IMR-90 (cell line): ENCODE measurements around the gene RPE. TPM values are rescaled to one million over a fixed set of nuclear protein-coding genes. Genes with fewer than 3 reads are reported as not detected.

Experiments
- ATAC-seq: fragments of 200-7000 bp; cut with Tn5 transposase; 2 replicates; pipeline ENCODE4 v1.9.1; 2020; ENCODE audit warnings: low read depth, mild to moderate bottlenecking, moderate library complexity
- BruUV-seq: library from RNA; stranded (reverse); fragments of 400-500 nt; replicated peaks from 2 replicates; lab custom pipeline; 2021; lab: Mats Ljungman, UMichigan
- CTCF ChIA-PET: fragments of 300-600 bp; formaldehyde crosslinking; extraction: SDS; loops from one replicate; lab custom pipeline; 2021; ENCODE audit warnings: antibody characterized with exemption; lab: Yijun Ruan, JAX
- POLR2A ChIA-PET: fragments of 300-600 bp; sonication (Branson Sonifier 250); formaldehyde crosslinking; loops from one replicate; lab custom pipeline; 2022; ENCODE audit warnings: antibody characterized with exemption; ENCODE audit not compliant: unreplicated experiment; lab: Charles Lee
- DNase-seq: peaks from one replicate; pipeline ENCODE4 v3.0.0; 2013
- H2AFZ ChIP-seq: replicated peaks from 2 replicates; pipeline ENCODE3; 2013; ENCODE audit warnings: low read length, mild to moderate bottlenecking; ENCODE audit not compliant: poor library complexity
- H2AK5ac ChIP-seq: 2 replicates; pipeline ENCODE4 v1.6.1; 2013; ENCODE audit warnings: low read depth, low read length, inconsistent platforms
- H2AK9ac ChIP-seq: replicated peaks from 2 replicates; pipeline ENCODE3; 2013; ENCODE audit warnings: mild to moderate bottlenecking, low read depth, low read length, moderate library complexity; ENCODE audit not compliant: poor library complexity
- H2BK120ac ChIP-seq: 2 replicates; pipeline ENCODE4 v1.6.1; 2013; ENCODE audit warnings: low read depth, low read length, inconsistent platforms
- H2BK15ac ChIP-seq: 3 replicates; pipeline ENCODE4 v1.6.1; 2013; ENCODE audit warnings: low read depth, low read length, inconsistent platforms
- H2BK20ac ChIP-seq: 2 replicates; pipeline ENCODE4 v1.6.1; 2013; ENCODE audit warnings: low read depth, mild to moderate bottlenecking, inconsistent platforms, low read length, moderate library complexity
- H2BK5ac ChIP-seq: 2 replicates; pipeline ENCODE4 v1.6.1; 2013; ENCODE audit warnings: mild to moderate bottlenecking, low read depth, low read length, inconsistent platforms; ENCODE audit not compliant: poor library complexity, severe bottlenecking
- H3K14ac ChIP-seq: replicated peaks from 2 replicates; pipeline ENCODE4 v1.6.1; 2013; ENCODE audit warnings: low read depth, low read length, inconsistent platforms
- H3K18ac ChIP-seq: 2 replicates; pipeline ENCODE4 v1.6.1; 2013; ENCODE audit warnings: low read depth, low read length, control low read depth
- H3K23ac ChIP-seq: 2 replicates; pipeline ENCODE4 v1.6.1; 2013; ENCODE audit warnings: low read depth, low read length, inconsistent platforms
- H3K27ac ChIP-seq: 2 replicates; pipeline ENCODE4 v1.5.1; 2013; ENCODE audit warnings: mild to moderate bottlenecking, control low read depth, low read length; ENCODE audit not compliant: insufficient read depth
- H3K27me3 ChIP-seq: 2 replicates; pipeline ENCODE4 v1.6.1; 2013; ENCODE audit warnings: low read length; ENCODE audit not compliant: control insufficient read depth, insufficient read depth
- H3K36me3 ChIP-seq: 2 replicates; pipeline ENCODE4 v1.6.1; 2013; ENCODE audit warnings: low read length, mixed read lengths; ENCODE audit not compliant: control insufficient read depth, insufficient read depth
- H3K4ac ChIP-seq: 2 replicates; pipeline ENCODE4 v1.6.1; 2013; ENCODE audit warnings: low read depth, low read length, inconsistent platforms
- H3K4me1 ChIP-seq: 2 replicates; pipeline ENCODE4 v1.6.1; 2013; ENCODE audit warnings: low read length, mixed read lengths; ENCODE audit not compliant: control insufficient read depth, insufficient read depth
- H3K4me2 ChIP-seq: 2 replicates; pipeline ENCODE4 v1.6.1; 2013; ENCODE audit warnings: low read depth, mild to moderate bottlenecking, control low read depth, low read length, moderate library complexity
- H3K4me3 ChIP-seq: 2 replicates; pipeline ENCODE4 v1.5.1; 2013; ENCODE audit warnings: low read depth, mild to moderate bottlenecking, control low read depth, low read length, moderate library complexity; ENCODE audit not compliant: insufficient read depth
- H3K56ac ChIP-seq: 2 replicates; pipeline ENCODE4 v1.6.1; 2013; ENCODE audit warnings: low read length, inconsistent platforms; ENCODE audit not compliant: insufficient read depth; ENCODE audit errors: extremely low read depth
- H3K79me1 ChIP-seq, 2 experiments: 2 replicates each; pipeline ENCODE4 v1.6.1; 2013; ENCODE audit warnings: low read length in 2 of 2, inconsistent platforms in 1 of 2, low read depth in 1 of 2
- H3K9ac ChIP-seq: 2 replicates; pipeline ENCODE4 v1.6.1; 2013; ENCODE audit warnings: low read depth, low read length, control low read depth
- H3K9me1 ChIP-seq: 2 replicates; pipeline ENCODE4 v1.6.1; 2013; ENCODE audit warnings: low read length, inconsistent platforms; ENCODE audit not compliant: insufficient read depth
- H3K9me3 ChIP-seq: 2 replicates; pipeline ENCODE4 v1.6.1; 2013; ENCODE audit warnings: low read length; ENCODE audit not compliant: control insufficient read depth, insufficient read depth
- H4K20me1 ChIP-seq: 2 replicates; pipeline ENCODE4 v1.6.1; 2013; ENCODE audit warnings: low read length, inconsistent platforms; ENCODE audit not compliant: insufficient read depth
- H4K5ac ChIP-seq: 2 replicates; pipeline ENCODE4 v1.6.1; 2013; ENCODE audit warnings: mild to moderate bottlenecking, low read depth, low read length, control low read depth
- H4K8ac ChIP-seq, 2 experiments: 2 replicates each; pipeline ENCODE4 v1.6.1; 2013; ENCODE audit warnings: low read depth in 2 of 2, low read length in 2 of 2, control low read depth in 1 of 2, inconsistent platforms in 1 of 2
- H4K91ac ChIP-seq: 2 replicates; pipeline ENCODE4 v1.6.1; 2013; ENCODE audit warnings: low read depth, low read length, inconsistent platforms; ENCODE audit not compliant: insufficient read depth
- CEBPB ChIP-seq: IDR thresholded peaks from 2 replicates; pipeline ENCODE4 v1.6.1; 2012; ENCODE audit warnings: low read depth, low read length, improper control_type of control experiment
- FOS ChIP-seq: fragments of 150-350 bp; IDR thresholded peaks from 2 replicates; pipeline ENCODE4 v1.6.1; 2016; ENCODE audit warnings: low read depth, low read length
- MAFK ChIP-seq: IDR thresholded peaks from 2 replicates; pipeline ENCODE4 v1.6.1; 2012; ENCODE audit warnings: low read depth, low read length, improper control_type of control experiment
- MAZ ChIP-seq: IDR thresholded peaks from 2 replicates; pipeline ENCODE4 v1.6.1; 2012; ENCODE audit warnings: low read depth, mild to moderate bottlenecking, low read length, improper control_type of control experiment, moderate library complexity, borderline replicate concordance
- POLR2A ChIP-seq: IDR thresholded peaks from 2 replicates; pipeline ENCODE4 v1.6.1; 2012; ENCODE audit warnings: mild to moderate bottlenecking, low read depth, low read length
- RFX5 ChIP-seq: IDR thresholded peaks from 2 replicates; pipeline ENCODE4 v1.8.0; 2012; ENCODE audit warnings: low read depth, mild to moderate bottlenecking, low read length, moderate library complexity
- WGBS, 2 experiments: methylation state at CpG; one replicate each; pipeline versions ENCODE4 v1.1.5 to v1.1.7; 2013; ENCODE audit warnings: missing lambda C conversion rate in 2 of 2; ENCODE audit not compliant: insufficient read length in 1 of 2; ENCODE audit errors: extremely low coverage in 2 of 2; 5-methylcytosine and 5-hydroxymethylcytosine counted together
- dilution Hi-C: fragments of 300-500 bp; cut with HindIII; formaldehyde crosslinking; loops from one replicate; pipeline ENCODE4 v1.14.3; 2018; ENCODE audit warnings: low sequenced_read_pairs; ENCODE audit not compliant: unreplicated experiment
- in situ Hi-C: fragments of 300-500 bp; cut with MboI; formaldehyde crosslinking; loops from 3 replicates; pipeline ENCODE4 v1.14.3; 2019; ENCODE audit warnings: low sequenced_read_pairs, inconsistent platforms, mixed read lengths
- intact Hi-C: fragments of 100-400 bp; cut with micrococcal nuclease; formaldehyde crosslinking; loops from 2 replicates; pipeline ENCODE4 v1.10.0; 2022
- polyA plus RNA-seq, 3 experiments: library from polyadenylated mRNA; depleted of rRNA; stranded (reverse); fragments of >200 nt; gene quantifications; 2 replicates each; pipeline ENCODE4 v1.2.3, GENCODE V29; 2012; ENCODE audit warnings: low replicate concordance in 1 of 3
- total RNA-seq: library from RNA; depleted of rRNA; stranded (reverse); fragments of >200 nt; gene quantifications from 2 replicates; pipeline ENCODE4 v1.2.3, GENCODE V29; 2012
- TF ChIP-seq, protein P1 (sequence below): conservative IDR thresholded peaks from 2 replicates; pipeline ENCODE4 v1.5.1; 2012; ENCODE audit warnings: mild to moderate bottlenecking, low read depth, low read length, improper control_type of control experiment

The RPE gene
- total and polyA plus RNA-seq, 2 of the 4 experiments (the other 2 are of a cell fraction): 66.7 to 339 TPM

DNA sequence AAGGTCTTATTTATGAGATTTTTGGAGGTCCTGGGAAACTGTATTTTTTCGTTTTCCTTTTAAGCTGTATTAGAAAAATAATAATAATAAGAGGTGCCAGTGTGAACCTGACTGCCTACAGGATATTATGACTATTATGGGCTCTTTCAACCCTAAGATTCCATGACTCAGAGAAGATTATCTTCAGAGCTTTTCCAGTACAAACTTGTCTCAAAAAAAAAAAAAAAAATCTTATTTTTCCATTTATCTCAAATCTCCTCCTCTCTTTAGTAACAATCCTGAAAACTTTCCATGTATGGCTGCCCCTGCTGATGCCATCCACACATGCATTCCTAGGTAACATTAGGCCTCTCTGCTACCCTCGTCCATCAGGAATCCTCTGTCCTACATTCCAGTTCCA lies 36.7 kb upstream of the RPE start (continued):
- TF ChIP-seq MAFK (no peak), MAZ (no peak), RFX5 (no peak), CEBPB (no peak), FOS (no peak)

DNA sequence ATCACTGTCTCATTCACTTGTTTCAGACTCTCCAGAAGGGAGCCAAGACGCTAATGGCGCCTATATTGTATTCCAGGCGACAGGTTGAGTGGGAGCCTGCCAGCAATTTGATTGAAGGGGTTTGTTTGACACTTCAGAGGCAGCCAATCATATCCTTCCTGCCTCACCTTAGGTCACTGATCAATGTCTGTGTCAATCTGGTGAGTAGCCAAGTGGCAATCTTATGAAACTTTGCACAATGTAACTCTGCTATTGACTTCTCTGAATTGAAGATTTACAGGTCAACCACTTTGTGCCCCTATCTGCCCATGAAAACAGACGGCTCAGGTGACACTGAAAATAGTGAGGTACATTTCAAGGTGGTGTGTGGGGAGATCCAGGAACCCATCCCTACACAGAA lies 32.7 kb upstream of the RPE start:
- H3K9ac ChIP-seq: no peak overlapping the region
- no peak overlapping the region for H4K8ac ChIP-seq
- no peaks in the 10 kb centered on the region for H3K4me1 ChIP-seq
- H2BK20ac ChIP-seq: no peak overlapping the region
- H3K4me2 ChIP-seq: no peak overlapping the region
- TF ChIP-seq, protein P1, sequence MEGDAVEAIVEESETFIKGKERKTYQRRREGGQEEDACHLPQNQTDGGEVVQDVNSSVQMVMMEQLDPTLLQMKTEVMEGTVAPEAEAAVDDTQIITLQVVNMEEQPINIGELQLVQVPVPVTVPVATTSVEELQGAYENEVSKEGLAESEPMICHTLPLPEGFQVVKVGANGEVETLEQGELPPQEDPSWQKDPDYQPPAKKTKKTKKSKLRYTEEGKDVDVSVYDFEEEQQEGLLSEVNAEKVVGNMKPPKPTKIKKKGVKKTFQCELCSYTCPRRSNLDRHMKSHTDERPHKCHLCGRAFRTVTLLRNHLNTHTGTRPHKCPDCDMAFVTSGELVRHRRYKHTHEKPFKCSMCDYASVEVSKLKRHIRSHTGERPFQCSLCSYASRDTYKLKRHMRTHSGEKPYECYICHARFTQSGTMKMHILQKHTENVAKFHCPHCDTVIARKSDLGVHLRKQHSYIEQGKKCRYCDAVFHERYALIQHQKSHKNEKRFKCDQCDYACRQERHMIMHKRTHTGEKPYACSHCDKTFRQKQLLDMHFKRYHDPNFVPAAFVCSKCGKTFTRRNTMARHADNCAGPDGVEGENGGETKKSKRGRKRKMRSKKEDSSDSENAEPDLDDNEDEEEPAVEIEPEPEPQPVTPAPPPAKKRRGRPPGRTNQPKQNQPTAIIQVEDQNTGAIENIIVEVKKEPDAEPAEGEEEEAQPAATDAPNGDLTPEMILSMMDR: no peak
- TF ChIP-seq POLR2A (no peak), MAZ (no peak)
- dilution Hi-C loops (no loop called here), in situ Hi-C loops (loop anchor here (10.0 to 25.0 kb wide), 3 partner anchors 425 to 1582 kb away; no protein-coding TSS in a partner anchor), intact Hi-C loops (no loop called here)
- no peaks in the 10 kb centered on the region for H4K20me1 ChIP-seq
- H2BK120ac ChIP-seq: no peak overlapping the region
- ATAC-seq (no peak), DNase-seq (no peak)
- no TSS peak for BruUV-seq
- H3K36me3 ChIP-seq: no peaks in the 10 kb centered on the region
- no peak overlapping the region for H3K4me3 ChIP-seq
- no peaks in the 10 kb centered on the region for H3K9me1 ChIP-seq
- H4K91ac ChIP-seq: no peak overlapping the region
- peak overlapping the region; percentile 47 for H2AFZ ChIP-seq
- H2AK9ac ChIP-seq: no peak overlapping the region
- no peaks in the 10 kb centered on the region for H3K79me1 ChIP-seq
- H3K14ac ChIP-seq: no peak overlapping the region
- no peaks in the 10 kb centered on the region for H3K9me3 ChIP-seq
- POLR2A ChIA-PET: no interaction called here
- H2BK5ac ChIP-seq: no peak overlapping the region
- no peak overlapping the region for H3K56ac ChIP-seq
- no peak overlapping the region for H3K4ac ChIP-seq
- no peak overlapping the region; the same call in 1 of the 2 replicates for H3K18ac ChIP-seq
- H3K27ac ChIP-seq: no peak overlapping the region
- no CpG with 5 or more reads among the region's 4 CpGs for WGBS, 2 experiments
- no peak overlapping the region for H2BK15ac ChIP-seq
- H3K23ac ChIP-seq: no peak overlapping the region
- no peaks in the 10 kb centered on the region; the same call in 1 of the 2 replicates for H3K27me3 ChIP-seq
- CTCF ChIA-PET: interaction anchor here (1.1 kb wide), 1 partner anchor 8 kb away, joined by 3 read pairs; no protein-coding TSS in a partner anchor
- H4K5ac ChIP-seq: no peak overlapping the region
- no peak overlapping the region for H2AK5ac ChIP-seq
